LNCAP (cell line): Measurements from ENCODE around the gene CNNM2.

Experiments used
- TF ChIP-seq, protein P1 (sequence below): fragments of 450-650 bp; IDR thresholded peaks from 2 replicates; pipeline ENCODE4 v1.5.1; 2017; ENCODE audit warnings: mild to moderate bottlenecking

Gene CNNM2

DNA sequence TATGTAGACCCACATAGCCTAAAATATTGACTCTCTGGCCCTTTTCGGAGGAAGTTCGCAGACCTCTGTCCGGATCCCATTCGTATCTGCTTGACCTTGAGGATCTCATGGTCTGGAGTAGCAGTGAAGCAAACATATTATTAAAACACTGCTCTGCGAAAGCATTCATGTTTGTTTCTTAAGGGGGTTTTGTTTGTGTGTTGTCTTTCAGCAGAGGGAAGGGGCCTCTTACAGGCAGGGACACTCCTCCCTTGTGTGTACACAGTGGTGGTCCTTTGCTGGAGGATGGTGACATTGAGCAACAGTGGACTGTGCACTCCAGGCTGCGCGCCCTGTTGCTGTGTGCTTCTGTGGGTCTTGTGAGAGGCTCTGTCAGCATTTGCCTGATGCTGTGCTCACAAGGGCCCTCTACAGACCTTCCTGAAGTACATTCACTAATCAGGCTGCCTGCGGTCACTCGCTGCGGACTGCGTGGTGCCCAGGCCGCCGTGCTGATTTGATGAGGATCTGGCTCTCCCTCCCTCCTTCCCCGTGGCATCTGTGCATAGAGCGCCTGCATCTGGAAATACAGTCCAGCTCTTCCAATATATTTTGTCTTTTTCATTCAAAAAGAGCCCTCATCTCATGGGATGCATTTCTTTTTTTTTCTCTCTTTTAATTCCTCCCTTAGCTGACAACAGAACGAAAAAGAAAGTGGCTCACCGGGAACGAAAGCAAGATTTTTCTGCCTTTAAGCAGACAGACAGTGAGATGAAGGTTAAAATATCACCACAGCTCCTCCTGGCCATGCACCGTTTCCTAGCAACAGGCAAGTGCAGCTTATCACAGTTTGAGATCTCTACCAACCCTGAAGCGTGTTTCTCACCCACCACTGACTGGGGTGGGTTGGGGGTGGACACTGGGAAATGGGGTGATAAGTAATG lies 135.8 kb downstream of the CNNM2 start:
- TF ChIP-seq, protein P1, sequence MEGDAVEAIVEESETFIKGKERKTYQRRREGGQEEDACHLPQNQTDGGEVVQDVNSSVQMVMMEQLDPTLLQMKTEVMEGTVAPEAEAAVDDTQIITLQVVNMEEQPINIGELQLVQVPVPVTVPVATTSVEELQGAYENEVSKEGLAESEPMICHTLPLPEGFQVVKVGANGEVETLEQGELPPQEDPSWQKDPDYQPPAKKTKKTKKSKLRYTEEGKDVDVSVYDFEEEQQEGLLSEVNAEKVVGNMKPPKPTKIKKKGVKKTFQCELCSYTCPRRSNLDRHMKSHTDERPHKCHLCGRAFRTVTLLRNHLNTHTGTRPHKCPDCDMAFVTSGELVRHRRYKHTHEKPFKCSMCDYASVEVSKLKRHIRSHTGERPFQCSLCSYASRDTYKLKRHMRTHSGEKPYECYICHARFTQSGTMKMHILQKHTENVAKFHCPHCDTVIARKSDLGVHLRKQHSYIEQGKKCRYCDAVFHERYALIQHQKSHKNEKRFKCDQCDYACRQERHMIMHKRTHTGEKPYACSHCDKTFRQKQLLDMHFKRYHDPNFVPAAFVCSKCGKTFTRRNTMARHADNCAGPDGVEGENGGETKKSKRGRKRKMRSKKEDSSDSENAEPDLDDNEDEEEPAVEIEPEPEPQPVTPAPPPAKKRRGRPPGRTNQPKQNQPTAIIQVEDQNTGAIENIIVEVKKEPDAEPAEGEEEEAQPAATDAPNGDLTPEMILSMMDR = peak; percentile 18; the same call in 1 of the 2 replicates

GRCh38 chr10:103054621-103055020 lies 136.5 kb downstream of the CNNM2 start:
- TF ChIP-seq, protein P1 = no peak

DNA sequence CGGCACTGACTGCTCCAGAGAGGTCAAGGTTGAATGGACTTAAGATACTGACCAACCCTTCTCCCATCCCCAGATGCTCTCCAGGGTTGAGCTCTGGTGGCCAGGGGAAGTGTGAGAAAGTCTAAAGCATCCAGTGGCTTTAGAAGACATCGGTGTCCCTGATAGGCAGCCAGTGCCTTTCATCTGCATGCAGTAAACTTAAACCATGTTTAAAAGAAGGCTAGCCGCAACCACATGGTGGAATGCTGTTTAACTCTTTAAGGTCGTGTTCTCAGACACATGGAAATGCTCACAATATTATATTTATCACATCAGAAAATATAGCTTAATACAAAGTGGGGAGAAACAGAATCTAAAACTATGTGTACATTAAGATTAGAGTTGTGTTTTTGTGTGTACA lies 137.0 kb downstream of the CNNM2 start:
- TF ChIP-seq, protein P1 = no peak

- TF ChIP-seq, protein P1 = no peak
These were observed 139.9 kb downstream of the CNNM2 start for GRCh38 chr10:103058034-103058433.

DNA sequence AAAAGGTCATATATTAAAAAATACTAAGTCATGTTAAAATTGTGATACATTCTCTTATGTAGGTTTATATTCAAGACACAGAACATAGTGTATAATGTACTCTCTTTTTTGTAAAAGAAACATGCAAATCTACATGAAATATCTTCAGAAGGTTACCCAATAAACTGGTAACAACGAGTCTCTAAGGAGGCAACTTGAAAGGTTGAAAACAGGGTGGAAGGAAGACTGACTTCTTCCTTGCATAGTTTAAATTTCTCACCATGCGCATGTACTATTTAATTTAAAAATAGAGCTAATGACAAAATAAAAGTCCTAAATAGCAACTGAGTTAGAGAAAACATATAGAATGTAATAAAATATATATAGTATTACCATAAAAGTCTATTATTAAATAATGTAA lies 142.5 kb downstream of the CNNM2 start:
- TF ChIP-seq, protein P1 = no peak

DNA sequence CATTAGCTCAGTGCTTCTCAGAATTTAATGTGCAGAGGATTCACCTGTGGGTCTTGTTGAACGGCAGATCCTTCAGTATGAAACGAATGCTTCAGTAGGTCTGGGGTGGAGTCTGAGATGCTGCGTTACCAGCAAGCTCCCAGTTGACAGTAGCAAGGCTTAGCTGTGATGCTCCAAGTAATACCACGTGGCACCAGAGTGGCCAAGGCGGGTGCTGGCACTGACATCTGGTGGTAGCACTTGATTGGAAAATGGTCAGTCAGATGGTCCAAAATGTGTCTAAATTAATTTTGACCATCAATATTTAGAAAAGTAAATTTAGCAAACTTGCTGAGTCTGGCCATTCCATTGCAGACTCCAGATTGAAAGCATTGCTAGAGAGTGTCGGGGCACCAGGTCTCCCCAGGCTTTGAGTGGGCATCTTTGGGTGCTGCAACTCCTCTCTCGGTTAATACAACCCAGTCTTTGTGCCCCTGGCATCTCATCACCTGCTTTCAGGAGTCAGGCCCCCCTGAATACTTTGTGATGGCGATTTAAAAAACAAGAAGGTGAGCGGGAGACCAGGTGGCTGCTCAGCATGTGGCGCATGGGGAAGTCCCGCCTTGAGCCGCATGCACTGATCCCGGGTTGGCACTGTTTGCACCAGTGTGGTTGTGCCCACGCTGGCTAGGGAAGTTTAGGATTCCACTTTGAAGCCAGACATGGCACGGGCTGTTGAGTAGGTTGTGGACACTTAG lies 144.9 kb downstream of the CNNM2 start:
- TF ChIP-seq, protein P1 = peak; percentile 30; the same call in 1 of the 2 replicates

DNA sequence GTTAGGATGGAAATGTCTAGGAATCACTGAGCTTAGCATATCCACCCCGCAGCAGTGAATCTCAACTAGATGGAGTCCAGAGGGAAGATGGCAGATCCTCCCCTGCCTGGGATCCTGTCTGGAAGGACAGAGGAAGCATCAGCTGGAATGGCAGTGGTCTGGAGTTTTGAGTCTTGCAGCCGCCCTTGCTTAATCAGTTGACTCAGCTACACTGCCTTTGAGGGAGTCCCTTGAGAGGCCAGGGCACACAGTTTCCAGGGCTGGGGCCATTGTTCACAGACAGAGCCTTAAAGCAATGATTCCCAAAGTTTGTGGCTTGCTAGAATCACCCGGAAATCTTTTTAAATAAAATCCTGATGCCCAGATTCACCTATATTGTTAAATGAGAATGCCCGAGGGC lies 146.9 kb downstream of the CNNM2 start:
- TF ChIP-seq, protein P1 = no peak
